GM06990 (cell line): ENCODE results near the gene OSBPL8.

ENCODE experiments used
- DNase-seq: peaks from one replicate; pipeline ENCODE4 v3.0.0-alpha.2; 2011; ENCODE audit not compliant: insufficient read length; ENCODE audit errors: extremely low read depth
- H3K27me3 ChIP-seq: replicated peaks from 2 replicates; pipeline ENCODE4 v1.6.0; 2011; ENCODE audit warnings: low read length; ENCODE audit not compliant: control insufficient read depth, insufficient read depth
- H3K36me3 ChIP-seq: 2 replicates; pipeline ENCODE4 v1.5.1; 2011; ENCODE audit warnings: low read length; ENCODE audit not compliant: control insufficient read depth, insufficient read depth
- H3K4me3 ChIP-seq: replicated peaks from 2 replicates; pipeline ENCODE4 v1.5.1; 2011; ENCODE audit warnings: low read depth, mild to moderate bottlenecking, control low read depth, low read length
- CTCF ChIP-seq: IDR thresholded peaks from 2 replicates; pipeline ENCODE4 v1.5.1; 2011; ENCODE audit warnings: low read length, control low read depth, mild to moderate bottlenecking, inconsistent platforms; ENCODE audit not compliant: insufficient read depth, poor library complexity, severe bottlenecking

The OSBPL8 gene

GRCh38 chr12:76360316-76360715 lies 199.3 kb downstream of the OSBPL8 start:
- H3K36me3 ChIP-seq = no peaks in the 10 kb centered on the region
- no peaks in the 10 kb centered on the region for H3K27me3 ChIP-seq

GRCh38 chr12:76356071-76356470 lies 203.5 kb downstream of the OSBPL8 start:
- TF ChIP-seq CTCF = no peak
- Histone ChIP-seq H3K4me3 (no peak overlapping the region), H3K36me3 (no peaks in the 10 kb centered on the region), H3K27me3 (no peaks in the 10 kb centered on the region)
- DNase-seq = no peak

More at GRCh38 chr12:76360316-76360715, 199.3 kb downstream of the OSBPL8 start:
- no peak overlapping the region for H3K4me3 ChIP-seq
- no peak for TF ChIP-seq CTCF
- no peak for DNase-seq

- H3K36me3 ChIP-seq = no peaks in the 10 kb centered on the region
- H3K4me3 ChIP-seq = peak within 1 kb of the TSS; percentile 75
- no peaks in the 10 kb centered on the region for H3K27me3 ChIP-seq
- peak; percentile 91 for DNase-seq
- TF ChIP-seq CTCF = peak; percentile 40
These were observed 211.3 kb downstream of the OSBPL8 start, which contains the start of gene BBS10 for GRCh38 chr12:76348079-76348901. Gene BBS10 (minus strand): TSS chr12:76348415. CDS start chr12:76348358, 57 bp downstream.

- Histone ChIP-seq H3K36me3 (no peaks in the 10 kb centered on the region), H3K27me3 (no peaks in the 10 kb centered on the region), H3K4me3 (peak overlapping the region; percentile 75)
- TF ChIP-seq CTCF = peak; percentile 41
- peak; percentile 18 for DNase-seq
These were observed 212.7 kb downstream of the OSBPL8 start for GRCh38 chr12:76346798-76347420.

GRCh38 chr12:76346236-76346635 lies 213.3 kb downstream of the OSBPL8 start:
- H3K36me3 ChIP-seq = no peaks in the 10 kb centered on the region
- no peak for TF ChIP-seq CTCF
- no peak overlapping the region for H3K4me3 ChIP-seq
- no peak for DNase-seq
- no peaks in the 10 kb centered on the region for H3K27me3 ChIP-seq
